Left ventricle myocardium superior (tissue), 1 donor: ENCODE data around the gene CCDC57. TPM values are rescaled to one million over a fixed set of nuclear protein-coding genes. Genes with fewer than 3 reads are reported as not detected.
"Not testable (repeated sequence)": the region's sequence is repeated elsewhere in the genome, so short reads cannot be mapped to it uniquely, and the experiment has no call there.

Experiments
- ATAC-seq: fragments of 200-7000 bp; cut with Tn5 transposase; one replicate; pipeline ENCODE4 v1.9.1; 2020; ENCODE audit warnings: mild to moderate bottlenecking, moderate library complexity
- DNase-seq: peaks from one replicate; pipeline ENCODE4 v3.0.0-alpha.2; 2020
- intact Hi-C: fragments of 100-400 bp; cut with micrococcal nuclease; formaldehyde crosslinking; loops from one replicate; pipeline ENCODE4 v1.11.0; 2022
- long read RNA-seq: library from polyadenylated mRNA; unstranded; transcript quantifications from one replicate; pipeline ENCODE4 v2.0.0, GENCODE V29; 2021
- total RNA-seq: library from RNA; stranded (reverse); fragmentation: NEBNext Ultra II Directional; extraction: Animal tissue kit (Norgen Biotek cat#: 25700); gene quantifications from one replicate; pipeline ENCODE4 v1.2.1, GENCODE V29; 2021
- donor health status: DM: no; HTN: yes; CAD: no; lungs with severe emphysema.

CCDC57 gene, protein sequence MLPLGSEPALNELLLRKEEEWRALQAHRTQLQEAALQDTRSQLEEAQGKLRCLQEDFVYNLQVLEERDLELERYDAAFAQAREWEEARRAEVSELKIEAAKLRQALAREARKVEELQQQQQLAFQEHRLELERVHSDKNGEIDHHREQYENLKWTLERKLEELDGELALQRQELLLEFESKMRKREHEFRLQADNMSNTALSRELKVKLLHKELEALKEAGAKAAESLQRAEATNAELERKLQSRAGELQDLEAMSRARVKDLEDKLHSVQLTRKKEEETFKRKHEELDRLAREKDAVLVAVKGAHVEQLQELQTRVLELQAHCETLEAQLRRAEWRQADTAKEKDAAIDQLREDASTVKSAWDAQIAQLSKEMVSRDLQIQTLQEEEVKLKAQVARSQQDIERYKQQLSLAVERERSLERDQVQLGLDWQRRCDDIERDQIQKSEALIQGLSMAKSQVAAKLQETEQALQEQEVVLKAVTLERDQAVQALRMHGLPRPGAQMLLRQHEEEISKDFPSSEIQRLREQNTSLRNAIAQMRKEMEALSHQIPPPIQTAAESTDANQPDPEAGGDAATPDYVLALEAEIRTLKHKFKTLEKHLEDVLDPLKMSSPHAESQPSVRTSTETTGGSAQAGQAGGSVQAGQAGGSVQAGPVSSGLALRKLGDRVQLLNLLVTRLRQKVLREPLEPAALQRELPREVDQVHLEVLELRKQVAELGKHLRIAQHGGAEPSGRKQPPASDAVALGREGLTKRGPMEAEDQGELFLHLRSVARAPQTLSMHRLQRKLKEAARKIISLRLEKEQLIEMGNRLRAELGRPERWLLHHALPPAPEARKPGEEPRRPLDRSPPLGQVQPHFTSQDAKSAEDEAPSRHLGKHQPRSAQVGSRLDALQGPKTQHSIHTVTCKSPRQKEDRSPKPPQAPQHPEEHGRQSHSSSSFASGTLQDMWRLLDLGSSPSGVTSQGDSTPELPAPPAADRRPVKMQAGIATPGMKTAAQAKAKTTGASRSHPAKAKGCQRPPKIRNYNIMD
- total RNA-seq, result 8.1 TPM
- long read RNA-seq, partial matches to known transcripts, result 0 of 5 reads
- long read RNA-seq, other reads (novel, unspliced or antisense), result 3 of 5 reads

DNA sequence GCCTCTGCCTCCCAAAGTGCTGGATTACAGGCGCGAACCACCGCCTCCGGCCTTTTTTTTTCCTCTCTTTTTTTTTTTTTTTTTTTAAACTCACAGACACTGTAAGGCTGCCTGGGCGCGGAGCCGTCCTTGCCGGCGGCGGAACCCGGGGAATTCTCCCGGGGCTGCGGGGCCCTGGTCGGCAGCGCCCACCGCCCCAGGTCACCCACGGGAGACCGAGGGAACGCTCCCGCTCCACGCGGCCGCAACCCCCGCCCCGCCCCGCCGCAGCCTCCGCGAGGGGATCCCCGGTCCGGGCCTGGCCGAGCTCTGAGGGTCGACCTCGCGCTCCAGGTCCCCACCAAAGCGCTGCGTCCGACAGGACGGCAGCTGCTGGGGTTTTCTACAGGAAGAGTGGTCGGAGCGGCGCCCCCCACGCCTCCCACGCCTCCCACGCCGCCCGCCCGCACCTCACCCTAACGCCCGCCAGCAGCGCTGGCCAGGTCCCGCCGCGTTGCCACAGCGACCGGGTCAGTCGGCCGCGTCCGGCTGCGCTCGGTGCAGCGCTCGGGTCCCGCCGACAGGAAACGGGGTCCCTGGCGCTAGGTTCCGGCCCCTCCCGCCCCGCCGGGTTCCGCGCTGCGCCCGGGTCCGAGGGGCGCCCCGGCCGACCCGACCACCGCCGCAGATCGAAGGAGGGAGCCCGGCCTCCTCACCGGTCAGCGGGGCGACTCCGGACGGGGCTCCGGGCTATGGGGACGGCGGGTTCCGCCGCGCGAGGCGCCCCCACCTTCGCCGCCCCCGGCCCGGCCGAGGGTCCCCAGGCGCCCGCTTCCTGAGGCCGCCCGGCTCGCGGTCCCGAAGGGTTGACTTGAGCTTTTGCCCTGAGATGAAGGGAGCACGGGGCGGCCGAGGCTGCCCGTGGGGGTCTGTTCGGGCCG lies at the start of gene CCDC57:
CCDC57 (minus strand) TSS at position 512 of the 920 bp plus-strand sequence. CDS start 10,898 bp downstream, outside the sequence.
- intact Hi-C loops, result no loop called here
- DNase-seq, result peak; percentile 89
- ATAC-seq, result peak; percentile 87

DNA sequence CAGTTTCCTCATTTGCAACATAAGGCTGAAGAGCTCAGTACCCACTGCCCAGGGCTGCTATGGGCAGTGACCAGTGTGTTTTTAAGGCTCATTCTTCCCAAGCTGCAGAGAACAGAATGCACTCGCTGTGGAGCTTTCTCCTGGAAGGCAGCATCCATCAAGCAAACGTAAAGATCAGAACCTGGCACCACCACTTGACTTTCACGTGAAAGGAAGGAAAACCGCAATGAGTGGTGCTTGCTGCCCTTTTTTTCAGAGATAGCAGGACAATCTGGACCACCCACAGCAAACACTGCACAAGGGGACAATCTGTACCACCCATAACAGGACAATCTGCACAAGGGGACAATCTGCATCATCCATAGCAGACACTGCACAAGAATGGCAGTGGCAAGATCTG lies 49.7 kb upstream of the CCDC57 start:
- no peak for ATAC-seq
- DNase-seq, result no peak
- intact Hi-C loops, result no loop called here

DNA sequence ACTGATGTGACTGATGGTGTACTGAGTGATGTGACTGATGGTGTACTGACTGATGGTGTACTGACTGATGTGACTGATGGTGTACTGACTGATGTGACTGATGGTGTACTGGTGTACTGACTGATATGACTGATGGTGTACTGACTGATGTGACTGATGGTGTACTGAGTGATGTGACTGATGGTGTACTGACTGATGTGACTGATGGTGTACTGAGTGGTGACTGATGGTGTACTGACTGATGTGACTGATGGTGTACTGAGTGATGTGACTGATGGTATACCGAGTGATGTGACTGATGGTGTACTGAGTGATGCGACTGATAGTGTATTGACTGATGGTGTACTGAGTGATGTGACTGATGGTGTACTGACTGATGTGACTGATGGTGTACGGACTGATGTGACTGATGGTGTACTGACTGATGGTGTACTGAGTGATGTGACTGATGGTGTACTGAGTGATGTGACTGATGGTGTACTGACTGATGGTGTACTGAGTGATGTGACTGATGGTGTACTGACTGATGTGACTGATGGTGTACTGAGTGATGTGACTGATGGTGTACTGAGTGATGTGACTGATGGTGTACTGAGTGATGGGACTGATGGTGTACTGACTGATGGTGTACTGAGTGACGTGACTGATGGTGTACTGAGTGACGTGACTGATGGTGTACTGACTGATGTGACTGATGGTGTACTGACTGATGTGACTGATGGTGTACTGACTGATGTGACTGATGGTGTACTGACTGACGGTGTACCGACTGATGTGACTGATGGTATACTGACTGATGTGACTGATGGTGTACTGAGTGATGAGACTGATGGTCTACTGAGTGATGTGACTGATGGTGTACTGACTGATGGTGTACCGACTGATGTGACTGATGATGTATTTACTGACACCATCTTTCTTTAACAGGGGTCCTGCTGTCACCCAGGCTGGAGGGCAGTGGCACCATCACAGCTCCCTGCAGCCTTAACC lies 47.6 kb upstream of the CCDC57 start:
- DNase-seq, intact Hi-C loops, ATAC-seq: not testable (repeated sequence)

DNA sequence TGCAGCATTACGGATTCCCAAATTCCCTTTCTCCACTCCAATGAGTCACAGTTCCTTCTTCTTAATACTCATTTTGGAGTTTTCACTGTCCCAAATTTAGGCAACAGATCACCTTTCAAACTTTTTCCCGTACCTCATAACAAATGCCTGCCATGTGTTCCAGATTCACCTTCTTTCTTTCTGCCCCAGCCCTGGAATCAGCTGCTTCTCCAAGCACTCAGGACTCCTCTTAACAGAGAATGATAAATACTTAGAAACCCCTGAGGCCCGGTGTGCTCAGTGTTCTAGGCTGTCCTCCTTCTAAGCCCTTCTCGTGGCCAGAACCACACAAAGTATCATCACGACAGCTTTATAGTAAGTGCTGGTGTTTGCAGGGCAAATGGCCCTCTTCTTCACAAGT lies 45.9 kb upstream of the CCDC57 start:
- intact Hi-C loops, result no loop called here
- DNase-seq, result no peak
- no peak for ATAC-seq

DNA sequence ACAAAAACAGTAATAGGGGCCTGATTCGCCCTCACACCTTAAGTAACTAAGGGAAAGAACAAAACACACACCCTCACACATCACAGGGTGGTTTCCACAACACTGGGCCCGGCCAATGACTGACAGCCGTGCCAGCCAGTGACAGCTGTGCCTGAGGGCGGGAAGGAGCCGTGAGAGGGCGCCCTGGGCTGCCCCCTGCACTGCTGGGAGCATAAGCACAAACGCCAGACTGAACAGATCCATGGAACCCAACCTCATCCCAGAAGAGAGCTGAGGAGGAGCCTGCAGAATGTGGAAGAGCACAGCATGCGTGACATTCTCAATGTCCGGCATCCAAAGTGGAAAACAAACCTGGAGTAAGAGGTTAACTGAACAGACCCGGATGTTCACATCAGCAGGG lies 44.8 kb upstream of the CCDC57 start:
- intact Hi-C loops, result no loop called here
- ATAC-seq (peak; percentile 77), DNase-seq (peak; percentile 67)

DNA sequence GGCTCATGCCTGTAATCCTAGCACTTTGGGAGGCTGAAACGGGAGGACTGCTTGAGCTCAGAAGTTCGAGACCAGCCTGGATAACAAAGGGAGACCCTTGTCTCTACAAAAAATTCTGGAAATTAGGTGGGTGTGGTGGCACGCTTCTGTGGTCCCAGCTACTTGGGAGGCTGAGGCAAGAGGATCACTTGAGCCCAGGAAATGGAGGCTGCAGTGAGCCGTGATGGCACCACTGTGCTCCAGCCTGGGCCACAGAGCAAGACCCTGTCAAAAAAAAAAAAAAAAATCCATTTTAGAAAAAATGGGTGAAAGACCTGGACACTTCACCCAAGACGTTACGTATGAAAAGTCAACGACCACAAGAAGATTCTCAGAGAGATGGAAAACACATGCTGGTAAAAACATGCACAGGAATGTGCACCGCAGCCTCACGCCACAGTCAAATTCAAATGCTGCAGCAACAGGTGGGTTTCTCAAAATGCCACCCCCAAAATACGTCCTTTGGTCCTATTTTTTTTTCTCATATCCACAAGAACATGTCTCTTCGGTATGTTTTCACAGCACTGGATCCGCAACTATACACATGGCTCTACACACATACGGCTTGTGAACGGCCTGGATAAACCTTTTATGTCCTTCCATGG lies 43.7 kb upstream of the CCDC57 start:
- intact Hi-C loops, result no loop called here
- no peak for ATAC-seq
- DNase-seq, result no peak

DNA sequence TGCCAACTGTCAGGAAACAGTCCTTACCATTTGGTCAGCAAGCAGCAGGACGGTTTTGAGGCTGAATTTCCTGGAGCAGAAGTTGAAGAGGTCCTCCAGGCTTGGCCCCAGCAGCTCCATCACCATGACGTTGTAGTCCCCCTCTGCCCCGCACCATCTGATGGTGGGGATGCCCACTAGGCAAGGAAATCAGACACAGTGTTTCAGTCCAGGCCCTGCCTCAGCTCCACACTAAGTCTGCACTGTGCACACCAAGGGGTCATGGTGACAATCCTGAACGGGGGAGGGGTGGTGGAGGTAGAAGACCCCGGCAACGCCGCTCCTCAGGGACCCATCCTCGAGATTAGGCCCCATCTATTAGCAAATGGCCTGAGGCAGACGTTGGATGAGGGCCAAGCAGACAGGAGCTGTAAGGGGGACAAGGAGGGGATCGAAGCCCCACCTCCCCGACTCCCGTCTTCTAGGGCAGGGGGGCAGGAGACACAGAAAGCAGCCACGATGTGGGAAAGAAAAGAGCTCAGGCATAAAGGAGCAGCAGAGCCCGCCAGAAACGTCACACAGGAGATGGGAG lies 42.8 kb upstream of the CCDC57 start:
- DNase-seq (peak; percentile 31), ATAC-seq (no peak)
- intact Hi-C loops, result no loop called here

DNA sequence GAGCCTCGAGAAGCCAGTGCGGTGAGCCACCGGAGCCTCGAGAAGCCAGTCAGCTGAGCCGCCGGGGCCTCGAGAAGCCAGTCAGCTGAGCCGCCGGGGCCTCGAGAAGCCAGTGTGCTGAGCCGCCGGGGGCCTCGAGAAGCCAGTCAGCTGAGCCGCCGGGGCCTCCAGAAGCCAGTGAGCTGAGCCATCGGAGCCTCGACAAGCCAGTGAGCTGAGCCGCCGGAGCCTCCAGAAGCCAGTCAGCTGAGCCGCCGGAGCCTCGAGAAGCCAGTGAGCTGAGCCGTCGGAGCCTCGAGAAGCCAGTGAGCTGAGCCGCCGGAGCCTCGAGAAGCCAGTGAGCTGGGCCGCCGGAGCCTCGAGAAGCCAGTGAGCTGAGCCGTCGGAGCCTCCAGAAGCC lies 42.1 kb upstream of the CCDC57 start:
- DNase-seq, ATAC-seq, intact Hi-C loops: not testable (repeated sequence)

DNA sequence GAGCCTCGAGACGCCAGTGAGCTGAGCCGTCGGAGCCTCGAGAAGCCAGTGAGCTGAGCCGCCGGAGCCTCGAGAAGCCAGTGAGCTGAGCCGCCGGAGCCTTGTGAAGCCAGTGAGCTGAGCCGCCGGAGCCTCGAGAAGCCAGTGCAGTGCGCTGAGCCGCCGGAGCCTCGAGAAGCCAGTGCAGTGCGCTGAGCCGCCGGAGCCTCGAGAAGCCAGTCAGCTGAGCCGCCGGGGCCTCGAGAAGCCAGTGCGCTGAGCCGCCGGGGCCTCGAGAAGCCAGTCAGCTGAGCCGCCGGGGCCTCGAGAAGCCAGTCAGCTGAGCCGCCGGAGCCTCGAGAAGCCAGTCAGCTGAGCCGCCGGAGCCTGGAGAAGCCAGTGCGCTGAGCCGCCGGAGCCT lies 41.5 kb upstream of the CCDC57 start:
- ATAC-seq, DNase-seq, intact Hi-C loops: not testable (repeated sequence)

DNA sequence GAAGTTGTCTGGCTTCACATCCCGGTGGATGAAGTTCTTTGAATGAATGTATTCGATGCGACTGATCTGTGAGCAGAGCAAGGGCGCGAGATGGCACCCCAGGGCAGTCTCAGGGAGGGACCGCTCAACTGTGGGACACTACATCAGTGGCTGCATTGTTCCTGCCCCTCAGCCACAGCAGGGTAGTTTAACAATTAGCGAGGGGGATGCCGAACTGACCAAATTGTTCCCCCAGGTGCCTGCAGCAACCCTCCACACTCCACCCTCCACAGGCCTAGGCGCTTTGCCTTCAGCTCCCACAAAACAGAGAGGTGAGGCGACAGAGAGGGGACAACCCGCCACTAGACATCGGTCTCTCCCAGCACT lies 40.5 kb upstream of the CCDC57 start:
- intact Hi-C loops, result no loop called here
- no peak for DNase-seq

DNA sequence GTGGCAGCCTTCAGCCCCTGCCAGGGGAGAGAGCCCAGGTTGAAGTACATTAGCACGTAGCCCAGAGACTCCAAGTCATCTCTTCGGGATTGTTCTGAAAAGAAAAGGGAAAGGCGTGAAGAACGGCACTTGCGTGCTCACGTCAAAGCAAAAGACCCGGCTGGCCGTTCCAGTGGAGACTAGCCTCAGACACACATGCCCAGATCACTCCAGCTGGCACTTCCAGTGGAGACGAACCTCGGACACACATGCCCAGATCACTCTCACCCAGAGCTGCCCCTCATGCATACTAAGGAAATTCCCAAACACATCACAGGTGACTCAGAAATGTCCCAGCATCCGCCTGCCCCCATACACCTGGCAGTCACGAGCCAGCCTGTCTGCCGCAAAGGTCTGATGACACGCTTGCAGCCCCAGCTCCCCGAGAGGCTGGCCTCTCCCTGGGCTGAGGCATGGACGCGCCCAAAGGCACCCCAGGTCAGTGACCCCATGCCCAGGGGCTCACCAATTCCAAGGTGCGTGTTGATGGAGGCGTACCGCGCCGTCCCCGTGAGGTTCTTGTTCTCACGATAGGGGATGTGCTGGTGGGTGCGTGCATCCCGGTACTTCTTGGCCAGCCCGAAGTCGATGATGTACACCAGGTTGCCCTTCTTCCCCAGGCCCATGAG lies 40.0 kb upstream of the CCDC57 start:
- ATAC-seq (no peak), DNase-seq (no peak)
- intact Hi-C loops, result no loop called here

More for the DNA sequence above, 40.5 kb upstream of the CCDC57 start:
- ATAC-seq, result no peak

DNA sequence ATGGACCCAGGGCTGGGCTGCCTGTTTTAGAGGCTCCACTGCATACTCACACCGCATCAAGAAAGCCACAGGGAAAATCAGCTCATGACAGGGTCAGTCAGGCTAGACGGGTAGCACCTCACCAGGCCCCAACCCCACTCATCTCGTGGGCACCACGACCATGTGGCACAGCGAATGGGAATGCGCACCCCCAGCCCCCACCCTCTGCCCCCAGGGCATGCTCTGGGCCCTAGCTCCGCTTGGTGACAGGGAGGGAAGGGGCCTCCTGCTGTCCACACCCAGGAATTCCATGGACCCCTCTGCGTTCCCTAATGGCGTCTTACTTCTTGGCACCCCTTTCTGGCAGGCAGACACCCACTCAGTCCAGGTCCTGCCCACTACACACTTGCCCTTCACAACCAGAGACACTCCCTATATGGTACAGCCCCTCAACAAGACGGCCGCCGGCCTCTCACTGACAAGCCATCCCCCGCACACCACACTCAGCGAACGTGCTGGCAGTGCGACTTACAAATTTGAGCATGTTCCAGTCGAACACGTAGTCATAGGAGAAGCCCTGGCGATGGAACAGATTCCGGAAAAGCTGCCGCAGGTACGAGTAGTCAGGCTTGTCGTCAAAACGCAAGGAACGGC lies 38.3 kb upstream of the CCDC57 start:
- ATAC-seq (no peak), DNase-seq (no peak)
- intact Hi-C loops, result no loop called here

DNA sequence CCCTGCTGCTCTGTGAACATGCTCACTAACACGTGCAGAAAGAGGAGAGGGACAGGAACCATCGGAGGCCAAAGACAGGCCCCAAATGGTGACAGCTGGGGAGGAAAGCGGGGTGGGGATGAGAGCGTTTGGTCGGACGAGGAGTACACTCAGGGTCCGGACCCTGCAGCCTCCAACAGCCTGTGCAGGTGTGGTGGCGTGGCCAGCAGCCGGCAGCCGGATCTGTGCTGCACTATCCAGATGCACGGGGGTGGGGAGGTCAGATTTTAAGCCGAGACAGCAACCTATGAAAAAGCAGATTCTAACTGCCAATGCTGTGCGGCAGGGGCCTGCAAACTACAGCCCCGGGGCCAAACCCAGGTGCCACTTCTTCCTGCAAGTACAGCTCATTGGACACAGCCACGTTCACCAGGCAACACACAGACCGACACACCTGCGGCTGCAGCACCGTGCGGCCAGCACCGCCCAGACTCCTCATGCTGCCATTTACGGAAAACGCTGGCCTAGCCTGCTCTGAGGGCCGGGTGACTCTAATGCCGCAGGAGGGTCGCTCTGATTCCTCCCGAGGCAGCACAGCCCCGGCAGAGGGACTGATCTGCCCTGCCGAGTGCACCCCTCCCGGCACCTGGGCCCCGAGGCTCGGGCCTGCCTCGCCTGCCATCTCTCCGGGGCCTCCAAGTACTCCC lies 37.4 kb upstream of the CCDC57 start:
- ATAC-seq (no peak), DNase-seq (peak; percentile 31)

DNA sequence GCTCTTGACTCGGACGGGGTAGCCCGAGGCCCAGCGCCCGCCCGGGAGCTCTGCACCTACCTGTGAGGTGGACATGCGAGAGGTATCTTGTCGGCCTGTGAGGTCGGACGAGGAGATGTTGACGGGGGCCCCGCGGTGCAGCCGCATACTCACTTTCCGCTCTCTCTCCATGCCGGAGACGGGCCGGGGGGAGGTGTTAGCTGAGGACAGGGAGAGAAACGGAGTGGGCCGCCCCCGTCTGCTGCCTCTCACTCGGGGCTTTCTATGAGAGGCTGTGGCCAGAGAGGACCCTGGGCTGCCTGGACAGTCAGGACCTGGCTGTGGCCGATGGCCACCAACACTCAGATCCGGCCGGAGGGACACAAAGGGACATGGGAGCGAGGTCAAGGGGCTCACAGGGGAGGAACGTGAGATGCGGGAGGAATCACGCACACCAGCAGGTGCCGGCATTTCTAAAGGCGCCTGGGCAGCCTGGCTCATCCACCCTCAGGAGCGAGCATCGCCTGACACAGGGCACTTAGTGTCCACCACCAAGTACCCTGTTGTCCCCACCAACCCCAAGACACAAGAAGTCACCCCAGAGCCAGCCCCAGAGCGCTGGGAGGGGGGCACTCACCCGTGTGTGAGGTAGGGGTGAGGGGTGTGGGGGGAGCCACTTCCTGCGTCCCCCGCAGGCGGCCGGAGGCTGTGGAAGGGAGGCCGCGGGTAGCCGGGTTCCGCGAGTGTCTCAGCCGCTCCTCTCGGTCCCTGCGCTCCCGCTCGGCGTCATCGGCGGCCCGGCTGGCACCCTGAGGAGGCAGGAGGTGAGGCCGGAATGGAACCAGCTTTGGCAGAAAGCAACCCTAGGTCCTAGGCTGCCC lies 36.4 kb upstream of the CCDC57 start:
- no peak for ATAC-seq
- intact Hi-C loops, result no loop called here
- peak; percentile 30 for DNase-seq

More for the DNA sequence above, 37.4 kb upstream of the CCDC57 start:
- intact Hi-C loops, result no loop called here
